Psoas muscle (tissue), 8 donors: ENCODE data around the gene CTIF. TPM values are rescaled to one million over a fixed set of nuclear protein-coding genes. Genes with fewer than 3 reads are reported as not detected.

Experiments
- ATAC-seq, 4 donors: fragments of 200-7000 bp; cut with Tn5 transposase; one replicate each; pipeline ENCODE4 v1.9.1; 2020; ENCODE audit warnings: moderate library complexity in 3 of 4, mild to moderate bottlenecking in 2 of 4
- DNase-seq, 2 donors: peaks; one replicate each; pipeline ENCODE4 v3.0.0-alpha.2; 2020
- H3K27ac ChIP-seq: fragments of 200-600 bp; one replicate; pipeline ENCODE4 v1.8.0; 2022
- H3K27me3 ChIP-seq, 3 donors: fragments of 200-600 bp in 1 of 3; one replicate each; pipeline versions ENCODE4 v1.6.1 to v1.8.0; 2013 to 2022; ENCODE audit warnings: low read length in 2 of 3, mild to moderate bottlenecking in 2 of 3, moderate library complexity in 1 of 3; ENCODE audit not compliant: insufficient read depth in 3 of 3
- H3K36me3 ChIP-seq, 2 donors: fragments of 200-600 bp in 1 of 2; one replicate each; pipeline versions ENCODE4 v1.6.1 to v1.8.0; 2013 to 2022; ENCODE audit warnings: low read depth in 1 of 2, mild to moderate bottlenecking in 1 of 2, moderate library complexity in 1 of 2; ENCODE audit not compliant: insufficient read depth in 1 of 2
- H3K4me1 ChIP-seq: fragments of 200-600 bp; one replicate; pipeline ENCODE4 v1.8.0; 2022
- H3K4me3 ChIP-seq: fragments of 200-600 bp; one replicate; pipeline ENCODE4 v1.8.0; 2022; ENCODE audit warnings: mild to moderate bottlenecking
- H3K9me3 ChIP-seq: fragments of 200-600 bp; one replicate; pipeline ENCODE4 v1.8.0; 2022
- WGBS, 3 donors: extraction: QIAGEN DNeasy Blood & Tissue Kit; methylation state at CpG; one replicate each; pipeline versions ENCODE4 v1.1.6 to v1.1.7; 2013; 5-methylcytosine and 5-hydroxymethylcytosine counted together
- intact Hi-C, 2 donors: fragments of 100-400 bp; cut with DNase I; formaldehyde crosslinking; loops; one replicate each; pipeline versions ENCODE4 v1.11.0 to v1.14.2; 2022
- polyA plus RNA-seq, 3 donors: library from polyadenylated mRNA; stranded (reverse); fragments of 200-250 nt; gene quantifications; one replicate each; pipeline ENCODE4 v1.2.3, GENCODE V29; 2013
- total RNA-seq, 4 donors: library from RNA; stranded (reverse); fragmentation: NEBNext Ultra II Directional in 2 of 4; extraction: Animal tissue kit (Norgen Biotek cat#: 25700) in 2 of 4; gene quantifications; one replicate each; pipeline versions ENCODE4 v1.2.1 to v1.2.4, GENCODE V29; 2021 to 2023
- TF ChIP-seq, protein P1 (sequence below): fragments of 200-600 bp; IDR thresholded peaks from one replicate; pipeline ENCODE4 v1.8.0; 2022; ENCODE audit warnings: antibody characterized with exemption
- donor health status: healthy with polysubstance abuse.
- donor health status: DM: no; HTN: no; CAD: no; lungs with moderate emphysema.
- donor health status: Bipolar disorder and iron deficiency.
- donor health status: healthy.
- donor health status: DM: yes; HTN: yes; CAD: no.
- donor health status: DM: no; HTN: no; CAD: no.
- donor health status: DM: no; HTN: no; CAD: no.
- donor health status: DM: yes; HTN: yes; CAD: no.

The CTIF gene
- total and polyA plus RNA-seq, 7 donors: 11.3 to 40.5 (median 26.9) TPM

GRCh38 chr18:48775372-48776155 lies 236.7 kb downstream of the CTIF start:
- Histone ChIP-seq H3K27me3 (no peaks in the 10 kb centered on the region), H3K4me3 (no peak overlapping the region), H3K9me3 (no peaks in the 10 kb centered on the region), H3K36me3 (no peaks in the 10 kb centered on the region), H3K27ac (no peak overlapping the region), H3K4me1 (peaks cover 44% of the 10 kb centered on the region)
- peak in 1 of 2 donors; percentile 44 for DNase-seq
- no peak for ATAC-seq
- TF ChIP-seq, protein P1, sequence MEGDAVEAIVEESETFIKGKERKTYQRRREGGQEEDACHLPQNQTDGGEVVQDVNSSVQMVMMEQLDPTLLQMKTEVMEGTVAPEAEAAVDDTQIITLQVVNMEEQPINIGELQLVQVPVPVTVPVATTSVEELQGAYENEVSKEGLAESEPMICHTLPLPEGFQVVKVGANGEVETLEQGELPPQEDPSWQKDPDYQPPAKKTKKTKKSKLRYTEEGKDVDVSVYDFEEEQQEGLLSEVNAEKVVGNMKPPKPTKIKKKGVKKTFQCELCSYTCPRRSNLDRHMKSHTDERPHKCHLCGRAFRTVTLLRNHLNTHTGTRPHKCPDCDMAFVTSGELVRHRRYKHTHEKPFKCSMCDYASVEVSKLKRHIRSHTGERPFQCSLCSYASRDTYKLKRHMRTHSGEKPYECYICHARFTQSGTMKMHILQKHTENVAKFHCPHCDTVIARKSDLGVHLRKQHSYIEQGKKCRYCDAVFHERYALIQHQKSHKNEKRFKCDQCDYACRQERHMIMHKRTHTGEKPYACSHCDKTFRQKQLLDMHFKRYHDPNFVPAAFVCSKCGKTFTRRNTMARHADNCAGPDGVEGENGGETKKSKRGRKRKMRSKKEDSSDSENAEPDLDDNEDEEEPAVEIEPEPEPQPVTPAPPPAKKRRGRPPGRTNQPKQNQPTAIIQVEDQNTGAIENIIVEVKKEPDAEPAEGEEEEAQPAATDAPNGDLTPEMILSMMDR: no peak
- intact Hi-C loops: loop anchor here in 1 of 2 donors (5.0 kb wide), 2 partner anchors 98 to 267 kb away; no protein-coding TSS in a partner anchor
- 85 to 94% (median 90%) methylated on average over 12 of the region's 12 CpGs for WGBS, 3 donors

DNA sequence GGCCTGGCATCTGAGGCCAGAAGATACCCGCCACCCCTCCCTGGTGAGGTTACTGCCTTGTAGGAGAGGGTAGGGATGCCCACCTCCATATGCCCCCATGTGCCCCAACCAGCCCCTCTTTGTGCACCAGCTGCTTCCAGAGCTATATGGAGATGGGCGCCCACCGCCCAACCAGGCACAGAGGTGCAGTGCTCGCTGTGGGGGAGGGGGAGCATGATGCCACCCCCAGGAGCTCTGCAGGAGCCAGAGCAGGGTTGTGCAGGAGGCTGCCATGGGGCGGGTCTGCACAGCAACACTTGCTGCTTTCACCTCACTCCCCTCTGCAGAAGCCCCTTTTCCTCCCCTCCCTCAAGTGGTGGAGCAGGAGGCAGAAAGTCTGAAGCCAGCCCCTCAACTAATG lies 237.3 kb downstream of the CTIF start:
- TF ChIP-seq, protein P1: no peak
- no peak overlapping the region for H3K27ac ChIP-seq
- WGBS, 3 donors: 97 to 100% (median 99%) methylated on average over 5 of the region's 5 CpGs
- H3K4me1 ChIP-seq: peaks cover 44% of the 10 kb centered on the region
- H3K27me3 ChIP-seq: no peaks in the 10 kb centered on the region
- DNase-seq (peak in 1 of 2 donors; percentile 39), ATAC-seq (no peak)
- H3K9me3 ChIP-seq: no peaks in the 10 kb centered on the region
- intact Hi-C loops: loop anchor here in 1 of 2 donors (5.0 kb wide), 2 partner anchors 99 to 266 kb away; no protein-coding TSS in a partner anchor
- H3K36me3 ChIP-seq: no peaks in the 10 kb centered on the region
- no peak overlapping the region for H3K4me3 ChIP-seq

DNA sequence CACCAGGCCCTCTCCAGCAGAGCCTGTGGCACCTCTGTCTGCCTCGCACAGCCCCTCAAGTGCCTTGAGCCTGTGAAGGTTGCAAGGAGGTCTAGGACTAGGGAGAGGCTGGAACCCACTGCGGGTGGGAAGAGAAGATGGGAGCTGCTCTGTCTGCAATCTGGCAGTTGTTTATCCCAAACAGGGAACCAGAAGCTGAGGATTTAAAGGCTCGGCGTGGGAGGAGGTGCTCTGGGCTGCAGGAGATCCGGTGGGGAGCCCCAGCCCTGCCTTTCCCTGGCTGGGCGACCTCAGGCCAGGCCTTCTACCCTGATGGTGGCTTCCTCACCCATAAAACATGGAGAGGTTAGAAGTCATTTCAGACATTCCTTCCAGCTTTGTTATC lies 237.8 kb downstream of the CTIF start:
- peak in 1 of 2 donors; percentile 44 for DNase-seq

DNA sequence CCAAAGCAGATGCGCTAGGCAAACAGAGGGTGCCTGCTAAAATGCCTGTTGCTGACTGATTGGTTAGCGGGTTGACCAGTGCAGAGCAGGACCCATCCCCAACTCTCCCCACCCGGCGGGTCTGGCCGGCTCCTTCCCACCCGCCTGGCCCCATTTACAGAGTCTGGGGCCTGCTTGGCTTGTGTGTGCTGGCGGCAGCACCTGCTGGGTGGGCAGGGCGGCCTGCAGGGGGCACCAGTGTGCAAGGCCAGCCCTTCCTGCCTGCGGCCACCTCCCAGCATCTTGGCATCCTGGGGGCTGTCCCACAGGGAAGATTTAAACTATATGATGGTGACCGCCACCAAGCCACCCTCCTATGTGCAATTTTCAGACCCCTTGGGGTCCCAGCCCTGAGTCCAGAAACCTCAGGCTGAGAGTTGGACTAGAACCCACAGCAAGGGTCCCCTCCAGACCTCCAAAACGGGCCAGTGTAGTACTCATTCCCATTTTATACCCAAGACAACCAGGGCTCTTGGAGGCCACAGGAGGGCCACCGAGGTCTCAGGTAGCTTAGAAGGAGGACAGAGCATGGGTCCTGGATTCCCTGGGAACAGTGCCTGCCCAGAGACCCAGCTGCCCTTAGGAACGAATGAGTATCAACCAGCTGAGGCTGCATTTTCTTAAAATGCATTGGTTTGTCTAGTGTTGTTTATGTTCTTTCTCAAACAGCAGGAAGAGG lies 238.4 kb downstream of the CTIF start:
- ATAC-seq (peak; percentile 62 to 69 (median 64)), DNase-seq (peak; percentile 63 to 81)
- Histone ChIP-seq H3K27ac (no peak overlapping the region), H3K4me1 (peaks cover 43% of the 10 kb centered on the region), H3K9me3 (no peaks in the 10 kb centered on the region), H3K36me3 (no peaks in the 10 kb centered on the region), H3K4me3 (no peak overlapping the region), H3K27me3 (no peaks in the 10 kb centered on the region)
- TF ChIP-seq, protein P1: peak; percentile 82
- intact Hi-C loops: loop anchor here in 1 of 2 donors (5.0 kb wide), 2 partner anchors 100 to 265 kb away; no protein-coding TSS in a partner anchor
- WGBS, 3 donors: 62 to 64% (median 63%) methylated on average over 13 of the region's 13 CpGs

More for the DNA sequence above, 237.8 kb downstream of the CTIF start:
- intact Hi-C loops: loop anchor here in 1 of 2 donors (5.0 kb wide), 2 partner anchors 99 to 266 kb away; no protein-coding TSS in a partner anchor
- no peak overlapping the region for H3K4me3 ChIP-seq
- H3K36me3 ChIP-seq: no peaks in the 10 kb centered on the region
- 89 to 97% (median 90%) methylated on average over 6 of the region's 6 CpGs for WGBS, 3 donors
- H3K4me1 ChIP-seq: peaks cover 43% of the 10 kb centered on the region
- H3K27ac ChIP-seq: no peak overlapping the region
- TF ChIP-seq, protein P1: no peak
- H3K9me3 ChIP-seq: no peaks in the 10 kb centered on the region
- ATAC-seq: no peak
- H3K27me3 ChIP-seq: no peaks in the 10 kb centered on the region
